Activated naive CD4-positive, alpha-beta T cell treated with anti-CD3 and anti-CD28 coated beads, Interleukin-2, amount 50 U/mL, for 16 hours (primary cell): ENCODE results near the gene PTTG1IP.

Experiments
- DNase-seq: peaks from one replicate; pipeline ENCODE4 v3.0.0-alpha.2; 2020

PTTG1IP gene

GRCh38 chr21:44908908-44909307 is 35.4 kb upstream of the PTTG1IP start:
- no peak for DNase-seq

- no peak for DNase-seq
These were observed 34.7 kb upstream of the PTTG1IP start for GRCh38 chr21:44907966-44908895.

DNA sequence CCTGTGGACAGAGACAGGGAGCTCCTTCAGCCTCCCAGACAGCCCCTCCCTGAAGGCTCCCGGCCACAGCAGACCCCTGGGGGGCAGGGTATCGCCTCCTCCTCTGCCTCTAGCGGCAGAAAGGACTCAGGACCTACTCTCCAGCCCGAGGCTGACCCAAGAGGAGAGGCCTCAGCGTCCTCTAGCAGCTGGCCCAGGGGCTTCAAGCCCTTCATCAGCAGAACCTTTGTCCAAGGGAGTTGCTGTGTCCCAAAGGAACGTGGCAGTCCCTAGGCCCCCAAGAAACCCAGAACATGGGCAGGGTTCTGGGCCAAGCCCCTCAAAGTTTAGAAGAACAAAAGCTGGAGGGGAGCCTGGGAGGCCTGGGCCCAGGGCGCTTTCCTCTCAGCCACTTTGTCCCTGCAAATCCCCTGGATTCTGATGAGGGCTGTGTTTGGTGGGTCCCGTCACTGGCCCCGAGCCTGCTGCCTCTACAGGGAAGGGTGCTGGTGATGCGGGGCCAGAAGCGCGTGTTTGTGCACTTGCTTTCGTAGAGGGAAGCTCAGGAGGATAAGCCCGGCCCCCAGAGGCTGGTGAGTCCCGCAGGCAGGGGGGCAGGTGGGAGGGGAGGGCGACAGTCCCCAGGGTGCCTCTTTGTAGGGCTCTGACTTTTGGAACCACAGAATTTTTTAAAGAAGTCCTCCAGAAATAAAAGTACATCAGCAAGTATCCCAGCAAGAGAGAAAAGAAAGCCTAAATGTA is 33.9 kb upstream of the PTTG1IP start:
- no peak for DNase-seq

- no peak for DNase-seq
These were observed 32.2 kb upstream of the PTTG1IP start for GRCh38 chr21:44905728-44906090.

GRCh38 chr21:44905016-44905727 is 31.7 kb upstream of the PTTG1IP start:
- DNase-seq = no peak

DNA sequence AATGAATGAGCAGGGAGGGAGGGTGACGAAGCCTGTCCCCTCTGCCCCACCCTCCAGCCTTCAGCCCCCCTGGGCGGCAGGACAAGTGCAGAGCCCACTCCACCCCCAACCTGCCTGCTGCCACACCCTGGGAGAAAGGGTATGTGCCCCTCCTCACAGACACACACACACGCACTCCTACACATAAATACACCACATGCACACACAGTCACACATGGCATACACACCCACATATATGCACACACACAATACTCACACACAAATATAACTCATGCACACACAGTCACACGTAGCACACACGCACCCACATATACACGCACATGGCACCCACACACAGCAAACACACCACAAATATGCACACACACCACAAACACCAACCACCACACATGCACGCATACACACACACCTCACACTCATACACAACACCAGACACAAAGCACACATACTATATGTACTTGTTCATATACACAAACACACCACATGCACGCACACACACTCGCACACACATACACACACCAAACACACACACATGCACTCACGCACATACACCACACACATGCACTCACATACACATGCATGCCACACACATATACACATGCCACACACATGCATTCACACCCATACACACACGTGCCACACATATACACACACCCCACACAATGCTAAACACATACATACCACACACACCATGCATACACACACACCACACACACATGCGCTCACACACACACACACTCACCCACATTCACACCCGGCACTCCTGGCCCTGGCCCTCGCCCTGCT is 30.8 kb upstream of the PTTG1IP start:
- DNase-seq = no peak

DNA sequence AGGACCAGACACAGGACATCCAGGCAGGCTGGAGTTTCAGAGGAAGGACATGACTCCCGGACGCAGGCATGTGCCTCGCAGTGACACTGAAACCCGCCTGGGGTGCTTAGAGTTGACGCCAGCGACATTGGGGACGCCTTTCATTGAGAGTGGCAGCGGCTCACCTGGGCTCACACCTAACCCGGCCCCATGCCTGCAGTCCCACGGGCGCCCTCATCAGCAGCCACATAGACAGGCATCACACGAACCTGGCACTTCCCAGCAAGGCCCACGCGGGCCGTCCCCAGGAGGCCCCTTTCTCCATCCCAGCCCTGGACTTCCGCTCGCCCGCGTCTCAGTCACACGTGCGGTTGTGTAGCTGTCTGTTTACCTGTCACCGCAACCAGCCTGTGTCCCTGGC is 30.2 kb upstream of the PTTG1IP start:
- no peak for DNase-seq

DNA sequence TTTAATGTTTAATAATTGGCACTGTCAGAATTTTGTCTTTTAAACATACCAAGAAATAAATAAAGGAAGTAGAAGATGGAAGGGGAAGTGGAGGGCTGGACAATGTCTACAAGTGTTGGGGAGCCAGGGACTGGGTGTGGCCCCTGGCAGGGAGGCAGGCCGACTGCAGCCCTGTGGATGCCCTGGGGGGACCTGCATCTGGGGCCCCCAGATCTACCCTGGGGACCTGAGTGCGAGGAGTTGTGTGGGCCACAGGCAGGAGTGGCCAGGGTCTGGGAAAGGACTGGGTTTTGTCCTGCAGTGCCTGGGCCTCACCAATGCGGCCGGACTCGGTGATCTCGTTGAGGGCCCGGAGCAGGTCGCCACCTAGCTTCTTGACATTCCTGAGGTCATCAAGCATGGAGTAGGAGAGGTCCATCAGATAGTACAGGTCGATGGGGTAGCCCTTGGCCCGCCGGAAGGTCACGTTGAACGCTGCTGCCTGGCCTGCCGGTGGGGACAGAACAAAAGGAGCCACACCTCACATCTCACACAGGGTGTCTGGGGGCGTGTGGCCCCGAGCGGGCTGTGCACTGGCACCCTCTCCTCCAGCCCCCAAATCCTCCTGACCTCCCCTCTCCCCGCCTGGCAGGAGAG is 29.7 kb upstream of the PTTG1IP start:
- DNase-seq = no peak

- DNase-seq = no peak
These were observed 29.0 kb upstream of the PTTG1IP start for GRCh38 chr21:44902268-44903049.

GRCh38 chr21:44901391-44902074 is 28.0 kb upstream of the PTTG1IP start:
- DNase-seq = no peak

GRCh38 chr21:44900559-44901251 is 27.2 kb upstream of the PTTG1IP start:
- DNase-seq = no peak

DNA sequence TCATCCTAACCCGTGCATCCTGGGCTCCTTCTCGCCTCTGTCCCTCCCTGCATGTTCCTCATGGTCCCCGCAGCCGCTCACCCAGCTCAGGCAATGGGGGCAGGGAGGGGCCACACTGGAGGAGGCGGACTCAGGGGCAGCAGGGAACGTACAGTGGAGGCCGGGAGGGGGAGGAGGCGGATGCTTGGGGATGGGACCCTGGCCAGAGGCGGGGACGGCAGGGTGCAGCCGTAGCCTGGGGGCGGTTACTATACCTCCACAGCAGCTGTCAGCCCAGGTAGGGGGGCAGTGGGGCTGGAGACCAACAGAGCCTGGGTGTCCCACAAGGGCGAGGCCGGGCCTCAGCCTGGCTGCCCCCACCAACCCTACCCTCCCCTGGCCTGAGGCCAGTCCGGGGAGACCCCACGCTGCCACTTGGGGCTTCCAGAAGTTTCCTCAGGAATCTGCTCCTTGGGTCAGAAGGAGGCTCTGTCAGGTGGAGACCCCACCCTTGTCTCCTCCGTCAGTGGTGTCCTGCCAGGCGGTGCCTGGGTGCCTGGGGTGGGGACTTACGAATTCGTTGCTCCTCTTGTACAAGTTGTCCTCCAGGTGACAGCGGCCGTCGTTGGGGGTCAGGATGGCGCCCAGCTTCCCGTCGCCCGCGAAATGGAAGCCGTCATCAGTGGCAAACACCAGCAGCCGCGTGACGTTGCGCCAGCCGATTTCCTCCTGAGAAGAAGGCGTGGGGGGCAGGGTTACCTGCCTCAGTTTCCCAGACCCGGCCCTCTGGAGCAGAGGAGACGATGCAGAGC is 26.5 kb upstream of the PTTG1IP start:
- no peak for DNase-seq

GRCh38 chr21:44898851-44899767 is 25.6 kb upstream of the PTTG1IP start:
- no peak for DNase-seq

- DNase-seq = no peak
These were observed 24.6 kb upstream of the PTTG1IP start for GRCh38 chr21:44898011-44898488.

GRCh38 chr21:44897326-44898010 is 24.0 kb upstream of the PTTG1IP start:
- DNase-seq = no peak

- no peak for DNase-seq
These were observed 23.2 kb upstream of the PTTG1IP start for GRCh38 chr21:44896561-44897286.

- DNase-seq = no peak
These were observed 22.4 kb upstream of the PTTG1IP start for GRCh38 chr21:44895859-44896258.
